GM21825 (cell line): ENCODE results near the gene STAMBPL1.
"Not testable (repeated sequence)": the region's sequence is repeated elsewhere in the genome, so short reads cannot be mapped to it uniquely, and the experiment has no call there.

Experiments used
- ATAC-seq: cut with Tn5 transposase; IDR thresholded peaks from one replicate; pipeline ENCODE4 v1.9.1; 2021; ENCODE audit warnings: mild to moderate bottlenecking, moderate library complexity; ENCODE audit not compliant: unreplicated experiment

Gene STAMBPL1

DNA sequence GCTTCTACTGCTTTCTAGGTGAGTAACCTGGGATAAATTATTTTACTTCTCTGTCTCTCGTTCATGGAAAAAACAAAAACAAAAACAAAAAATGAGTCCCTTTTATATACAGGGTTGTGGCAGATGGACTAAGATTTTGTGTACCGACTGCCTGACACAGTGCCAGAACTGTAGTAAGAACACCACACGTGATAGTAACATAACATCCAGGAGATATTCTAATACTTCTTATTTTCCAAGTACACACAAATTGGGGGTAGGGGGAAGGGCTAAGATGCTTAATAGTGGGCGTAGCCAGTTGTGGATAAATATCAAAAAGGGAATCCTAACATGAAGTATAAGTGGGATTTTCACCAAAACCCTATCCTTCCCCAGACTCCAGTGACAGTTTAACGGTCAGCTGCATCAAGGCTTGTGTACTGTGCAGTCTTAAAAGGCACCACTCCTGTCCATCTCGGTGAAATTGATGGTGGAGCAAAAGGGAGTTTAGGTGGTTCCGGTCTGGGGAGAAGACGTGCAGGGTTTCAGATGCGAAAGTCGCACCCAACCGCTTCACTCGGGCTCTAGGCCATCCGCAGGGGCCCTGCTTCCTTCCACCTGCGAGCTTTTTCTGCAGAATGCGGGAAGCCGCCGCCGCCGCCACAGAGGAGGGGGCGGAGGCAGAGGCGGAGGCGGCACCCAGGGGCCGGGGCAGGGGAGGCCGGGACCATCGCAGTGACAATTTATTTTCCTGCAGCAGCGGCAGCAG, at the start of gene STAMBPL1:
Gene STAMBPL1, plus strand, starts transcription at position 712 of the 748 bp plus-strand sequence. CDS start 21,464 bp downstream, outside the sequence.
- ATAC-seq = peak; percentile 54

- ATAC-seq = no peak
Observed at GRCh38 chr10:88830643-88831268, 49.3 kb upstream of the STAMBPL1 start.

DNA sequence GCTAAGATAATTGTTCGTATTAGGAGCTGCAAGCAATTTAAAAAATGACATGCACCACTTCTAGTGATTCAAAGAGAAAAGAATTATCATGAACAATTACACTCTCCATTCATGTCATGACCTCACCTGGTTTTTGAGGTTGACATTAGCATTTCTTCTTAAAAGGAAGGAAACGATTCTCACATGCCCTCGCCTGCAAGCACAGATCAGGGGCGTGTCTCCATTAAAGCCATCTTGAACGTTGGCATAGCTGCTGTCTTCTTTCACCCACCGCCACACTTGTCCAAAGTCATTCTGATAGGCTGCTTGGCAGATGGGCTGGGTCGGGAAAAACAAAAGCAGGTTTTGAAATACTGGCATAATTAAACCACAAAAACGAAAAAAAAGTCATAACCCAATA, 48.3 kb upstream of the STAMBPL1 start:
- no peak for ATAC-seq

DNA sequence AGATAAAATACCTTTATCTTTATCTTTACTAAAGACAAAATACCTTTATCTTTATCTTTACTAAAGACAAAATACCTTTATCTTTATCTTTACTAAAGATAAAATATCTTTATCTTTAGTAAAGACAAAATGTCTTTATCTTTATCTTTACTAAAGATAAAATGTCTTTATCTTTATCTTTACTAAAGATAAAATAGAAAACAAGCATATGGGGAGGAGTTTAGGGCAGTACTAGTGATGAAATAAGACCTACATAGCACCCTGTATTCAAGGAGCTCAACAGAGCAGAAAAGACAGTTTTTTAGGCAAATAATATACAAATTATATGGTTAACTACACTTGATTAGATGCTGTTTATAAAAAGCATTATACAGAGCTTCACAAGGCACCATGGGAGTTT, 47.7 kb upstream of the STAMBPL1 start:
- no peak for ATAC-seq

GRCh38 chr10:88833156-88833555, 46.9 kb upstream of the STAMBPL1 start:
- no peak for ATAC-seq

DNA sequence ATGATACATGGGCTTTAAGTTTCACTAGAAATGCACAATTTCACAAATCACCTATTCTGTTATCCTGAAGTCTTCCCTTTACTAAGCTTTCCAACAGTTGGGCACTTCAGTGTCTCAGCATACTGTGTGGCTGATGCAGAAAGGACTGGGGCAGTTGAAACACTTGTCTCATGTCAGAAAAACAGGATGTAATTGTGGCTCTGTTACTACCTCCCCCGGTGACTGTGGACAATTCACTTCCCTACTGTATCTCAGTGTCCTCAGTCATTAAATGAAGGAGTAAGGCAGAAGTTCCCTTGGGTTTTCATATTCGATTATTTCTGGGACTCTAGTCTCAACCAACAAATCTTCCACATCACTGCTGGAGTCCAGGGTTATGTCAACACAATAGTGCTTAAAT, 46.3 kb upstream of the STAMBPL1 start:
- ATAC-seq = no peak

GRCh38 chr10:88835096-88835909, 44.7 kb upstream of the STAMBPL1 start:
- peak; percentile 69 for ATAC-seq

DNA sequence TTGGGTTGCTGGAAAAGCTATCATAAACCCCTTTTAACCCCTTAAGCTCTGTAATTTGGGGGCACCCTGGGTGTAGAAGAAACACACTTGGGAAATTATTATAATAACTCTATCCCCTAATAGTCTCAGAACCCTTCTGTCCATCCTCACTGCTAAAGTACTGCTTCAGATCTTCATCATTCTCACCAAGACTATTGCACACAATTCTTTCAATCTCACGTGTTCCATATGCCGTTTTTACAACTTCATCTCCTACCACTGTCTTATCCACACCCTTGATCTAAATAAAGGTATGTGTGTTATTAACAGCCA, 44.2 kb upstream of the STAMBPL1 start:
- ATAC-seq = no peak

- not testable (repeated sequence) for ATAC-seq
Observed at GRCh38 chr10:88837632-88838031, 42.4 kb upstream of the STAMBPL1 start.

DNA sequence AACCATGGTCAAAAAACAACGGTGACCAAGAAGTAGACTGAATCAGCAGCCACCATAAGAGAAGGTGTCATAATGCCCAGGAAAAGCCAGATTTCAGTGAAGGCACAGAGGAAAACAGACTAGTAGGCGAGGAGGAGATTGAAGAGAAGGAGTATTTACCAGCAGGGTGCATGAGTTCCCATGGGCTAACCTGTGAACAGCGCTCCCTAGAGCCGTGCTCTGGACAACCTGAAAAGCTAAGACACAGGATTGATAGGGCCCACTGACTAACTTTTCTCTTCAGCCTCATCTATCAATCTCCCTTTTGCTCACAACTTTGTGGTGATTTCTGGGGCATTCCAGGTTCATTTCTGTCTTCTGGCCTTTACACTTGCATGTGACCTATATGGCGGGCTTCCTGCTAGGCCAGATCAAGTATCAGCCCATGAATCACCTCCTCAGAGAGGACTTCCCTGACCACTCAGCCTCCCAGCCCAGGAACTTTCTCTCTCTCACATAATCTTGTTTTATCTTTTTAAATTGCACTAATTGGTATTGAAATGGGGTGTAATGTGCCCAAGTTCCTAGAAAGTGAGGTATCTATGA, 41.2 kb upstream of the STAMBPL1 start:
- no peak for ATAC-seq

DNA sequence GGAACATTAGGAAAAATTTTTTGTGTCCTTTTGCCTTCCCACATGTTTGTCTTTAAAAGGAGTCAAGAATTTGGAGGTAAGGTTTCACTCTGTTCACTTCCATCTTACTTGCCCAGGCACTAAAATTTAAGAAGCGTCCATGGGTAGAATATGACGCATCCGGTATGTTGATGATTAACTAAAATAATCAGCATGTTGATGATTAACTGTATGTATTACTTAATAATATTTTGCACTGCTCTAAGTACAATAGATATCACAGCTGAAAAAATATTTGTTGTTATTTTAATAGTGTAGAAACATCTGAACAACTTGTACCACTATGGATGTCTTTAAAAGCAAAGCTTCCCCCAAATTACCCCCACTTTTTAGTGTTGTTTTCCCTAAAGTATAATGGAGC, 39.9 kb upstream of the STAMBPL1 start:
- ATAC-seq = no peak

DNA sequence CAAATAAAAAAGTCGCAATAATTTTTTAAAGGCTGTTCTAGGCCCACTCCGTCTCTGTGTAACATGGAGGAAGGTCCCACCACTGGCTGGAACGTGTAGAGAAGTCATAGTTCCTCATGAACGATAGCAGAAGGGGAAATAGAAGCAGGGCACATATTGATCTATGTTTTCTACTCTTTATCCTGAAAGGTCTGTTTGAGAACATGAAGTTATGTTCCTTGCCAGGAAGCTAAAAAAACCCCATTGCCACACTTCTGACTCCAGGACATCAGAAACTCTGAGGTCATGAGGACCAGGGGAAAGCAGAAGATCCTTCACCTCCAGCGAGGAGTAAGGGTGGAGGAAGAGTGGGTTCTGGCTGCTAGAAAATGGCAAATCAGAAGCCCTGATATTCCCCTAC, 39.2 kb upstream of the STAMBPL1 start:
- ATAC-seq = no peak

GRCh38 chr10:88841316-88842111, 38.5 kb upstream of the STAMBPL1 start:
- ATAC-seq = no peak

GRCh38 chr10:88843171-88843570, 36.9 kb upstream of the STAMBPL1 start:
- ATAC-seq = no peak

- no peak for ATAC-seq
Observed at GRCh38 chr10:88848499-88848898, 31.5 kb upstream of the STAMBPL1 start.

DNA sequence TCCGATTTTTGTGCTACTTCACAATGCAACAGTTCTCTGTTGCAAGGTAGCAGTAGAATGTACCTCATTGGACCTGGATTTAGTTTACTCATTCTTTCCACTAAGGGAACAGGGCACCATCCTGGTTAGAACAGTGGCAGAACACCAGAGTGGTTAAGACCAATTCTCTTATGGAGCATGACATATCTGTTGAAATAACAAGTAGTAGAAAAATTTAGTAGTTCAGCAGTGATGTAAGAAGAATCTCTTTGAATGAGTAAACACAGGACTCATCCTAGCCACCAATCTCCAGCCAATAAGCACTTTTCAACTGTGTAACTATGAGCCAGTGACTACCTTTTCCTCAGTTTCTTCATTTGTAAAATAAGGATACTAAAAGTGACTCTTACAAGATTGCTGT, 30.8 kb upstream of the STAMBPL1 start:
- ATAC-seq = no peak

- ATAC-seq = no peak
Observed at GRCh38 chr10:88850712-88851111, 29.3 kb upstream of the STAMBPL1 start.

GRCh38 chr10:88851706-88852105, 28.3 kb upstream of the STAMBPL1 start, which contains the start of gene ANKRD22:
TSS of gene ANKRD22 (minus strand) at chr10:88851844. CDS start at chr10:88851607, 237 bp downstream.
- no peak for ATAC-seq

GRCh38 chr10:88852327-88852726, 27.7 kb upstream of the STAMBPL1 start:
- no peak for ATAC-seq

DNA sequence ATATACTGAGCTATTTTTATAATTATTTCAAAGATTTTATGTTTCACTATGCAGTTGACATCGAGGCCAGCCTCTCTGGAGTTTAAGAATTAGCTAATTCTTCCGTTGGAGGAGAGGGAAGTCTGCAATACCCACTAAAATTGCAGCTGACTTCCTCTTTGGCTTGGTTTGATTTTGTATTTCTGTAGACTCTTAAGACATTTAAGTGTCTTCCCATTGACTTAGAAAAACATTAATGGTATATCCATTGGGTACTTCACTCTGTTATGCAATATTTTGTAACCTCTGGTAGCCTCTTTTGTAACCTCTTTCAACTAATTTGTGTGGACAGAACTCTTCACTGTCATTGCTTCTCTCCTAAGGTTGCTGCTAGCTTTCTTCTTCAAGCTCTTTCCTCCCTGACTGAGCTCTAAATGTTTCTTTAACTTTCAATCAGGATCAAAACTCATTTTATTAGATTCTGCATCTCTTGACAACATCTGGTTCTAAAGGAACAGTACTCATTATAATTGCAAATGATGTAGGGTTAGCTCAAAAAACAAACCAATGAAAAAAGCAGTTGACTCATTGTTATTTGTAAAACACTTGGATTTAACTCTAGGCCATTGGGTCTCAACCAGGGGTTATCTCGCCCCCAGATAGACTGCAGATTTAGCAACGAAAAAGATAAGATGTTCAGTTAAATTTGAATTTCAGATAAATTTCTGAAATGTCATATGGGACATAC, 26.7 kb upstream of the STAMBPL1 start:
- no peak for ATAC-seq
